MG63 (cell line): ENCODE results near the gene LVRN. TPM values are rescaled to one million over a fixed set of nuclear protein-coding genes. Genes with fewer than 3 reads are reported as not detected.

Experiments used
- DNase-seq: peaks from one replicate; pipeline ENCODE4 v3.0.0-alpha.2; 2020
- H3K27me3 ChIP-seq: fragments of 250-450 bp; sonication (Bioruptor Pico); 2 replicates; pipeline ENCODE4 v1.5.1; 2020; ENCODE audit warnings: mild to moderate bottlenecking, moderate library complexity
- H3K36me3 ChIP-seq: fragments of 250-450 bp; sonication (Bioruptor Pico); 2 replicates; pipeline ENCODE4 v1.5.1; 2020; ENCODE audit warnings: mild to moderate bottlenecking, moderate library complexity
- H3K4me3 ChIP-seq: fragments of 250-450 bp; sonication (Bioruptor Pico); 2 replicates; pipeline ENCODE4 v1.5.1; 2020; ENCODE audit warnings: mild to moderate bottlenecking, moderate library complexity
- H3K9me3 ChIP-seq: fragments of 250-450 bp; sonication (Bioruptor Pico); 2 replicates; pipeline ENCODE4 v1.5.1; 2020; ENCODE audit warnings: mild to moderate bottlenecking, moderate library complexity
- total RNA-seq: library from RNA; depleted of rRNA; stranded (reverse); fragments of >200 nt; shearing (Covaris generic); gene quantifications from 2 replicates; pipeline ENCODE4 v1.2.3, GENCODE V29; 2014; ENCODE audit warnings: low replicate concordance; rRNA removed

Gene LVRN
- total RNA-seq, 1 experiment from 2014 or later: 0.10 TPM

DNA sequence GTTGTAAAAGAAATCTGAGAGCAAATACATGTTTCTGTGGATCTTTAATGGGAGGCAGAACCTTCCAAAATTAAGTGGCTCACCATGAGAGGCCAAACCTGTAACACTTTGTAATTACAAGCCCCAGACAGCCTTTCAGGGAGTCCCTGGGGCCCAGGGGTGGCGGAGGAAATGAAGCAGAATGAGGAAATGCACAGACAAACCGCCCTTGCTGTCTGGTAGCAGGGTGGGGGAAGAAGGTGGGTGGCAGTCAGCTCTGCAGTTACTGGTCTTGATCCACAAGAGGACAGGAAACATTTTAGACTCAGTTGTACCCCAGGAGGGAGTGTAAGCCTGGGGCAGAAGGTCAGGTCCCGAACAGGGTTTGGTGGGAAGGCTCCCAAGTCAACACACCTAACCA lies 76.5 kb downstream of the LVRN start:
- no peak overlapping the region for H3K4me3 ChIP-seq
- H3K27me3 ChIP-seq: 0 out of 2 replicates have a peak, but pooled peaks cover 7% of the 10 kb centered on the region
- H3K9me3 ChIP-seq: no peaks in the 10 kb centered on the region
- no peak for DNase-seq
- no peaks in the 10 kb centered on the region for H3K36me3 ChIP-seq

DNA sequence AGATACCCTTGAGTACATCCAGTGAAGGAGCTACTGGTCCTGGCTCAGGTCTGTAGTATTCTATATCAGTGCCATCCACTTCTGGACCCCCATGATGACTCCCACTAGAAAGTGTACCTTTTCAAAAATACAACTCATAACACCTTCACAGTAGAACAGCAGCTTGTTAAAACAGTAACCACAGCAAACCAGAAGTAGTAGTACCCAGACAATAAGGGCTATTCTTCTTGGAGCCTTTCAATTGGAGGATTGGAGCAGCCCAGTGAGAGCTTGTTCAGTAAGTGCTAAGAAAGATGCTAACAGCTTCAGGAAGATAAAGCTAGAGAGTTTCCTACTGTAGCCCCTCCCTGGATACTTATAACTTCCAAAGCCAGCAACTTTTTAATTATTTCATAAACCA lies 80.1 kb downstream of the LVRN start:
- peaks cover 7% of the 10 kb centered on the region; the same call in 1 of the 2 replicates for H3K27me3 ChIP-seq
- no peak for DNase-seq
- no peak overlapping the region for H3K4me3 ChIP-seq
- H3K36me3 ChIP-seq: no peaks in the 10 kb centered on the region
- H3K9me3 ChIP-seq: no peaks in the 10 kb centered on the region

DNA sequence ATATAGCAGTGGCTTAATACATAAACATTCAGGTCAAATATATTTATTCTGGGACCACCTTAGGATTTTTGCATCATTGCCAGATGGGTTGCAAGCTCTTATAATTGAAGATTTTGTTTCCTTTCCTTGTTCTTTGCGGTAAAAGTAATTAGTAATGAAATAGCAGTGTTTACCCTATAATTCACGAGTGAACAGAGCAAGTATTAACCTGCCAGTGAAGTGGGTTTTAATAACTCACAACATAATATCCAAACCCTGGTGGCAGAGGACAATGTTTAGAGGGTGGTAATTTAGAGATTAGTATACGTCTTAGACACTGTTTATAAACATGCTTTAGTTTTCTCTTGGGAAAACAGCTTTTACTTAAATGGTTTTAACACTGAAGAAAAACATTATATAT lies 81.8 kb downstream of the LVRN start:
- Histone ChIP-seq H3K9me3 (no peaks in the 10 kb centered on the region), H3K4me3 (no peak overlapping the region), H3K27me3 (peaks cover 12% of the 10 kb centered on the region), H3K36me3 (no peaks in the 10 kb centered on the region)
- no peak for DNase-seq

- Histone ChIP-seq H3K36me3 (no peaks in the 10 kb centered on the region), H3K4me3 (no peak overlapping the region), H3K9me3 (no peaks in the 10 kb centered on the region), H3K27me3 (peaks cover 5% of the 10 kb centered on the region)
- no peak for DNase-seq
Measured at GRCh38 chr5:116045821-116046220, 83.5 kb downstream of the LVRN start.

DNA sequence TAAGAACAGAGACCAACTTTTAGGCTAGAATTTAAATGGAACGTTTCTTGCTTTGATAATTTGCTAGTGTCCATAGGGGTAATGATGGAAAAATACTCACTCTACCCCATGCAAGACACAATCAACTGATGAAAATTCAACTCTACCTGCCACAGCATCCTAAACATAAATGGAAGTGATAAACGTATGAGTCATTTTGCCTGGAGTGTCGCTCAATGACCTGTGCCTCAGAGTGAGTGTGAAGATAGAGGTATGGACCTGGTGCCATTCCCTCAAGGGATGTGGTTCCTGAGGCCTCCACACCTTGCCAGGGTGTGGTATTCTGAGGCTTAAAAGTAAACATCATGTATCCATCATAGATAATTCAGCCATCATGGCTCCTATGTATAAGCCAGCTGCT lies 84.0 kb downstream of the LVRN start:
- Histone ChIP-seq H3K36me3 (no peaks in the 10 kb centered on the region), H3K27me3 (peaks cover 5% of the 10 kb centered on the region), H3K4me3 (no peak overlapping the region), H3K9me3 (no peaks in the 10 kb centered on the region)
- no peak for DNase-seq

DNA sequence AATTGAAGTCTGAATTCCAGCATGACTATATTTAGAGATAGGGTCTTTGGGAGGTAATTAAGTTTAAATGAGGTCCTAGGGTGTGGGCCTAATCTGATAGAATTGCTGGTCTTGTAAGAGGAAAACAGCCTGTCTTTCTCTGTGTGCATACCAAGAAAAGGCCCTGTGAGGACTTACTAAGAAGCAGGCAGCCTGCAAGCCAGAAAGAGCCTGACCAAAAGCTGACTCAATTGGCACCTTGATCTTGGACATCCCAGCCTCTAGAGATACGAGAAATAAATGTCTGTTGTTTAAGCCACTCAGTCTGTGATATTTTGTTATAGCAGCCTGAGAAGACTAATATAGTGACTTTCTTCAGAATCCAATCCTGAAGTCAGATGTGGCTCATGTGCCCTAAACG lies 84.5 kb downstream of the LVRN start:
- Histone ChIP-seq H3K36me3 (no peaks in the 10 kb centered on the region), H3K4me3 (no peak overlapping the region), H3K9me3 (no peaks in the 10 kb centered on the region), H3K27me3 (peaks cover 5% of the 10 kb centered on the region)
- DNase-seq: no peak

DNA sequence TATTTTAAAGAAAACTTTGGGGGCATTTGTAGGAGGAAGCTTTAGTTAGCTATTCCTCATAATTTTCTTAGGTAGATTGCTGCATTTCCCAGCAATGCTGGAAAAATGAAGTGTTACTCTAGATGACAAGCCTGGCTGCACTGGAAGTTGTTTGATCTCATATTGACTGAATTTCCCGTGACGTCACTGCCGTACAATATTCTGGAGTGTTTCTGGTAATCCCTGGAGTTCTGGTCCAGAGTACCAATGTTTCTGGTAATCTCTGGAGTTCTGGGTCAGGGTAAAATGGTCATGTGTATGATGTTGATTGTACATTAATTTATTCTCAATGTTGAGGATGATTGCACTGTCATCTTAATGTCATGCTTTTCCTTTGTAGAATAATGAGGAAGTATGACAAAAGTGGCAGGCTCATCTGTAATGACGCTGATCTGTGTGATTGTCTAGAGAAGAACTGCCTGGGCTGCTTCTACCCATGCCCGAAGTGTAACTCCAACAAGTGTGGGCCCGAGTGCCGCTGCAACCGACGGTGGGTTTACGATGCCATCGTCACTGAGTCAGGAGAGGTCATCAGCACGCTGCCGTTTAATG lies 96.2 kb downstream of the LVRN start:
- DNase-seq: no peak
- peaks cover 23% of the 10 kb centered on the region for H3K27me3 ChIP-seq
- H3K9me3 ChIP-seq: no peaks in the 10 kb centered on the region
- H3K36me3 ChIP-seq: no peaks in the 10 kb centered on the region
- H3K4me3 ChIP-seq: no peak overlapping the region

DNA sequence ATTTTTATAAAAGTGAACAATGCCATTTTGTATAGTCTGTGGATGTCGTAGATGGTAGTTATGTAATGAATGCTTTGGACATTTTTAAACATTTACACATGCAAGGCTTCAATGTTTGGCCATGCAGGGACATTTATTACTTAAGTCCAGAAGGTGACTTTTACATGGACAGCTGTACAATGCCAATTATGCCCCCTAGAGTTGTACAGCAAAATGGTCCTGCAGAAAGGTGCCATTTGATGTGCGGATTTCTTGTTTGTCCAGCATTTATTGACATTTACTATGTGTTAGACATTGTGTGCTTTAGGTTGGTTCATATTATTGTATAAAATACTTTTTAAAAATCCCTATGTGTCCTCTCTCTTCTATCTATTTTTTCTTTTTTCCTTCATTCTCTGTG lies 100.1 kb downstream of the LVRN start:
- no peak for DNase-seq
- H3K27me3 ChIP-seq: peaks cover 23% of the 10 kb centered on the region
- H3K9me3 ChIP-seq: no peaks in the 10 kb centered on the region
- H3K36me3 ChIP-seq: no peaks in the 10 kb centered on the region
- no peak overlapping the region for H3K4me3 ChIP-seq

DNA sequence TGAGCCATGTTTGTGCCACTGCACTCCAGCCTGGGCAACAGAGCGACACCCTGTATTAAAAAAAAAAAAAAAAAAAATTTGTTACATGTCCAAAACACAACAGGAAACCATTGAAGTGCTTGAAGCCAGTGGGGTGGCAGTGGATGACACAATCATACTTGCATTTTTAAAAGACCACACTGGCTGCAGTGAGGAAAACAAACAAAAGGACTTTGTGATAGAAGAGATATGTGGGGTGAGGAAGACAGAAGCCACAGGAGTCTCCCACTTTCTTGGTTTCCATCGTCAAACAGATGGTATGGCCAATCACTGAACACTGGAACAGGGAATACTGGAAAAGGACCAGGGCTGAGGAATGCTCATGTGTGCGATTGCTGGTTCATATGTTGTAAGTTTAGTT lies 101.7 kb downstream of the LVRN start:
- H3K4me3 ChIP-seq: no peak overlapping the region
- H3K9me3 ChIP-seq: no peaks in the 10 kb centered on the region
- H3K27me3 ChIP-seq: peaks cover 15% of the 10 kb centered on the region
- H3K36me3 ChIP-seq: no peaks in the 10 kb centered on the region
- no peak for DNase-seq

GRCh38 chr5:116068028-116068632 lies 105.9 kb downstream of the LVRN start:
- H3K4me3 ChIP-seq: no peak overlapping the region
- H3K27me3 ChIP-seq: no peaks in the 10 kb centered on the region; the same call in 1 of the 2 replicates
- no peaks in the 10 kb centered on the region for H3K9me3 ChIP-seq
- no peak for DNase-seq
- no peaks in the 10 kb centered on the region for H3K36me3 ChIP-seq

DNA sequence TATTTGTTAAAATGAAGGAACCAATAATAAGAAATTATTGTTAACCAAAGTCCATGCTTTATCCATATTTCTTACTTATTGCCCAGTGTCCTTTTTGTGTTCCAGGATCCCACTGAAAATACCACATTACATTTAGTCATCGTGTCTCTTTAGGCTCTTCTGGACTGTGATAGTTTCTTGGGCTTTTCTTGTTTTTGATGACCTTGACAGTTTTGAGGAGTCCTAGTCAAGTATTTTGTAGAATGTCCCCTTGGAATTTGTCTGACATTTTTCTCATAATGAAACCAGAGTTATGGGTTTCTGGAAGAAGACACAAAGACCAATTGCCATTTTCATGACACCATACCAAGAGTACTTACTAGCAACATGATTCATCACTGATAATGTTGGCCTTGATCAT lies 108.9 kb downstream of the LVRN start:
- no peak for DNase-seq
- no peaks in the 10 kb centered on the region for H3K36me3 ChIP-seq
- no peak overlapping the region for H3K4me3 ChIP-seq
- H3K27me3 ChIP-seq: no peaks in the 10 kb centered on the region; the same call in 1 of the 2 replicates
- H3K9me3 ChIP-seq: no peaks in the 10 kb centered on the region

- no peak for DNase-seq
- no peaks in the 10 kb centered on the region for H3K36me3 ChIP-seq
- H3K9me3 ChIP-seq: no peaks in the 10 kb centered on the region
- H3K27me3 ChIP-seq: no peaks in the 10 kb centered on the region
- H3K4me3 ChIP-seq: no peak overlapping the region
Measured at GRCh38 chr5:116075191-116075831, 113.0 kb downstream of the LVRN start.

GRCh38 chr5:116076496-116076895 lies 114.2 kb downstream of the LVRN start:
- Histone ChIP-seq H3K27me3 (no peaks in the 10 kb centered on the region), H3K36me3 (no peaks in the 10 kb centered on the region), H3K4me3 (no peak overlapping the region), H3K9me3 (no peaks in the 10 kb centered on the region)
- DNase-seq: no peak

Other genes with a start within 250 kb of the LVRN start
- not detected in 2 replicates for gene CDO1, start 145.8 kb upstream of the LVRN start, total RNA-seq
- 102 and 108 TPM in 2 replicates for gene ATG12, start 120.9 kb upstream of the LVRN start, total RNA-seq
- gene AP3S1, start 120.5 kb upstream of the LVRN start, total RNA-seq: 50.5 and 177 TPM in 2 replicates
- not detected in 2 replicates for gene ARL14EPL, start 70.0 kb downstream of the LVRN start, total RNA-seq
- gene COMMD10, start 122.5 kb downstream of the LVRN start, total RNA-seq: 37.3 and 58.3 TPM in 2 replicates